K562 (cell line): ENCODE results near the gene PITPNB. TPM values are rescaled to one million over a fixed set of nuclear protein-coding genes. Genes with fewer than 3 reads are reported as not detected.

Source experiments
- ATAC-seq: fragments of 200-7000 bp; cut with Tn5 transposase; 3 replicates; pipeline ENCODE4 v1.9.1; 2020; ENCODE audit warnings: moderate library complexity
- BruUV-seq: library from RNA; stranded (reverse); fragments of 400-500 nt; replicated peaks from 2 replicates; lab custom pipeline; 2021; lab: Mats Ljungman, UMichigan
- CTCF ChIA-PET: fragments of 300-600 bp; formaldehyde crosslinking; extraction: SDS; loops from one replicate; lab custom pipeline; 2021; ENCODE audit warnings: low intra/inter-chr PET ratio; lab: Yijun Ruan, JAX
- POLR2A ChIA-PET: fragments of 300-600, 350-650 bp; sonication (Branson Sonifier 250); formaldehyde crosslinking; extraction: SDS; loops from one replicate; lab custom pipeline; 2021; ENCODE audit warnings: antibody characterized with exemption, inconsistent platforms; lab: Yijun Ruan, JAX
- DNase-seq, 4 experiments: peaks; one replicate each; pipeline versions ENCODE4 v3.0.0 to v3.0.0-alpha.2; 2011 to 2018; ENCODE audit warnings: low spot score in 3 of 4, mixed read lengths in 3 of 4; ENCODE audit errors: extremely low read depth in 1 of 4
- FAIRE-seq: peaks from 2 replicates; lab custom pipeline; 2011; peaks lifted over from hg19 to GRCh38; lab: Jason Lieb, UNC
- H2AFZ ChIP-seq: 2 replicates; pipeline ENCODE4 v1.6.0; 2011; ENCODE audit warnings: low read depth, low read length, control low read depth, inconsistent platforms
- H3K27ac ChIP-seq: fragments of 200-600 bp; 3 replicates; pipeline ENCODE4 v1.8.0; 2011; ENCODE audit warnings: low read depth, mild to moderate bottlenecking, control low read depth, inconsistent platforms, low read length, moderate library complexity, mixed read lengths; ENCODE audit errors: extremely low read depth
- H3K27me3 ChIP-seq, 2 experiments: fragments of 300-600 bp in 1 of 2; 2 replicates in 1 of 2; 3 replicates in 1 of 2; pipeline versions ENCODE4 v1.6.0 to v1.8.0; 2011; ENCODE audit warnings: inconsistent platforms in 2 of 2, low read length in 2 of 2, mild to moderate bottlenecking in 1 of 2, mixed read lengths in 1 of 2, moderate library complexity in 1 of 2; ENCODE audit not compliant: control insufficient read depth in 2 of 2, insufficient read depth in 2 of 2
- H3K36me3 ChIP-seq: fragments of 300-600 bp; 3 replicates; pipeline ENCODE4 v1.8.0; 2011; ENCODE audit warnings: mild to moderate bottlenecking, low read length, inconsistent platforms; ENCODE audit not compliant: control insufficient read depth, insufficient read depth
- H3K4me1 ChIP-seq, 2 experiments: fragments of 200-600 bp in 1 of 2; replicated peaks in 1 of 2; 2 replicates in 1 of 2; 3 replicates in 1 of 2; pipeline versions ENCODE4 v1.5.1 to v1.8.0; 2011; ENCODE audit warnings: inconsistent platforms in 2 of 2, low read length in 2 of 2, mild to moderate bottlenecking in 1 of 2, mixed read lengths in 1 of 2, moderate library complexity in 1 of 2; ENCODE audit not compliant: control insufficient read depth in 2 of 2, insufficient read depth in 2 of 2
- H3K4me2 ChIP-seq: 2 replicates; pipeline ENCODE4 v1.6.1; 2011; ENCODE audit warnings: low read length, control low read depth, inconsistent platforms, mixed read lengths; ENCODE audit not compliant: insufficient read depth
- H3K4me3 ChIP-seq: fragments of 200-600 bp; sonication (generic), shearing (Covaris generic); 2 replicates; pipeline ENCODE4 v1.5.1; 2016; ENCODE audit warnings: control low read depth, inconsistent platforms
- H3K79me2 ChIP-seq: fragments of 200-600 bp; 3 replicates; pipeline ENCODE4 v1.8.0; 2011; ENCODE audit warnings: low read length, inconsistent platforms; ENCODE audit not compliant: control insufficient read depth, insufficient read depth
- H3K9ac ChIP-seq, 2 experiments: 2 replicates each; pipeline versions ENCODE4 v1.6.0 to v1.6.1; 2011; ENCODE audit warnings: low read depth in 2 of 2, low read length in 2 of 2, control low read depth in 1 of 2, inconsistent platforms in 1 of 2, mild to moderate bottlenecking in 1 of 2, mixed read lengths in 1 of 2; ENCODE audit not compliant: insufficient read depth in 1 of 2
- H3K9me1 ChIP-seq: one replicate; pipeline ENCODE4 v1.6.0; 2011; ENCODE audit warnings: inconsistent platforms, mild to moderate bottlenecking, low read length, moderate library complexity; ENCODE audit not compliant: control insufficient read depth, insufficient read depth
- H3K9me3 ChIP-seq: replicated peaks from 2 replicates; pipeline ENCODE4 v1.5.1; 2011; ENCODE audit warnings: low read depth, low read length, inconsistent platforms; ENCODE audit not compliant: control insufficient read depth, insufficient read depth
- H4K20me1 ChIP-seq: replicated peaks from 2 replicates; pipeline ENCODE4 v1.6.1; 2011; ENCODE audit warnings: low read length, inconsistent platforms, mixed read lengths; ENCODE audit not compliant: control insufficient read depth, insufficient read depth
- CBFA2T3 ChIP-seq: fragments of 450-650 bp; IDR thresholded peaks from 2 replicates; pipeline ENCODE4 v1.6.1; 2017
- CREB3 ChIP-seq: fragments of 450-650 bp; conservative IDR thresholded peaks from 2 replicates; pipeline ENCODE4 v1.6.1; 2016; ENCODE audit warnings: missing genetic modification characterization, low read depth, mild to moderate bottlenecking, missing compliant biosample characterization, moderate library complexity
- FOXP1 ChIP-seq: sonication (generic); formaldehyde crosslinking; IDR thresholded peaks from 2 replicates; pipeline ENCODE4 v1.8.0; 2022; ENCODE audit warnings: mild to moderate bottlenecking, missing genetic modification reagents
- HMG20A ChIP-seq: fragments of 450-650 bp; formaldehyde crosslinking; conservative IDR thresholded peaks from 2 replicates; pipeline ENCODE4 v1.4.0; 2020; ENCODE audit warnings: mild to moderate bottlenecking, mixed read lengths
- LARP7 ChIP-seq: fragments of 450-650 bp; IDR thresholded peaks from 2 replicates; pipeline ENCODE4 v1.6.1; 2016
- NFE2L1 ChIP-seq: fragments of 450-650 bp; IDR thresholded peaks from 2 replicates; pipeline ENCODE4 v1.6.1; 2016; ENCODE audit warnings: missing genetic modification characterization, low read depth, mild to moderate bottlenecking, missing compliant biosample characterization, moderate library complexity, borderline replicate concordance
- RBFOX2 ChIP-seq: fragments of 200-400 bp; formaldehyde crosslinking; IDR thresholded peaks from 2 replicates; pipeline ENCODE4 v1.6.1; 2017; ENCODE audit warnings: low read depth, mild to moderate bottlenecking, low read length, moderate library complexity
- TAF7 ChIP-seq: fragments of 450-650 bp; IDR thresholded peaks from 2 replicates; pipeline ENCODE4 v1.6.1; 2016; ENCODE audit warnings: missing genetic modification characterization, missing compliant biosample characterization
- ZNF143 ChIP-seq: sonication (generic); formaldehyde crosslinking; IDR thresholded peaks from 2 replicates; pipeline ENCODE4 v1.9.0; 2022; ENCODE audit warnings: mild to moderate bottlenecking, missing genetic modification reagents
- ZNF583 ChIP-seq: fragments of 250-450 bp; sonication (Bioruptor Pico); IDR thresholded peaks from 2 replicates; pipeline ENCODE4 v1.4.0; 2020
- ZNF609 ChIP-seq: sonication (generic); formaldehyde crosslinking; IDR thresholded peaks from 2 replicates; pipeline ENCODE4 v1.8.1; 2023; ENCODE audit warnings: missing genetic modification reagents, mild to moderate bottlenecking, borderline replicate concordance
- WGBS: fragments of 100-300 bp; shearing (Covaris generic); methylation state at CpG from one replicate; pipeline ENCODE4 v1.1.6; 2016; ENCODE audit warnings: low coverage, mixed read lengths; ENCODE audit not compliant: insufficient coverage; ENCODE audit errors: missing lambda C conversion rate; 5-methylcytosine and 5-hydroxymethylcytosine counted together
- in situ Hi-C: fragments of 300-500 bp; cut with MboI; formaldehyde crosslinking; loops from 4 replicates; pipeline ENCODE4 v1.15.0; 2018; ENCODE audit warnings: inconsistent platforms, mixed read lengths
- intact Hi-C: fragments of 100-400 bp; cut with micrococcal nuclease; formaldehyde crosslinking; loops from 2 replicates; pipeline ENCODE4 v1.14.2; 2022
- polyA plus RNA-seq, 8 experiments: library from polyadenylated mRNA; depleted of rRNA in 4 of 8; stranded (reverse) in 5 of 8; unstranded in 3 of 8; fragments of >200 nt; fragmentation: Nextera tagmentation in 2 of 8; fragmentation: Illumina TruSeq in 1 of 8; extraction: Ambion mirVana in 2 of 8; extraction: Trizol in 1 of 8; gene quantifications; 2 replicates each; pipeline versions ENCODE4 v1.2.1 to v1.2.3, GENCODE V29; 2011 to 2014; ENCODE audit warnings: inconsistent platforms in 1 of 8, missing spikeins in 1 of 8
- total RNA-seq, 7 experiments: library from RNA; depleted of rRNA in 6 of 7; stranded (reverse); fragments of >200 nt in 6 of 7; fragmentation: Illumina TruSeq in 2 of 7; extraction: Trizol in 2 of 7; gene quantifications; 2 replicates each; pipeline versions ENCODE4 v1.2.1 to v1.2.3, GENCODE V29; 2011 to 2021; ENCODE audit warnings: low replicate concordance in 1 of 7
- TF ChIP-seq, protein P1 (sequence below): fragments of 450-650 bp; IDR thresholded peaks from 2 replicates; pipeline ENCODE4 v1.6.1; 2018; ENCODE audit not compliant: partially characterized antibody

The PITPNB gene
- total and polyA plus RNA-seq, 9 of the 15 experiments (the other 6 are each of a cell fraction or from before 2014, with no cell fraction given): 13.1 to 52.4 (median 34.7) TPM

DNA sequence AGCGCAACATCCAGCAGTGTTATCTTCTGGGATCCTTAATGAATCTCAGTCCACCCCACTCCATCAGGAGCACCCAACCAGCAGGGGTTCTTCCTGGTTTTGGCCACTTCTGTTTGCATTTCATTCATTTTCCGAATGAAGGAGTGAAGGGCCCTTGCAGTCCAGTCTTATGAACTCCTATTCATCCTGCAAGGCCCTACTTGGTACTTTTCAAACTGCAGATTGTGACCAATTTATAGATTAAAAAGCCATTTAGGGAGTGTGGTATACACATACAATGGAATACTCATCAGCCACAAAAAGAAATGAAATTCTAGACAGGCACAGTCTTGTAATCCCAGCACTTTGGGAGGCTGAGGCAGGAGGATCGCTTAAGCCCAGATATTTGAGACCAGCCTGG, 107.3 kb downstream of the PITPNB start:
- Histone ChIP-seq H3K36me3 (no peaks in the 10 kb centered on the region), H2AFZ (no peak overlapping the region), H4K20me1 (no peaks in the 10 kb centered on the region), H3K4me2 (no peak overlapping the region), H3K9me3 (no peaks in the 10 kb centered on the region), H3K4me3 (no peak overlapping the region), H3K9ac (no peak overlapping the region), H3K27me3 (peaks cover 2 to 18% of the 10 kb centered on the region in 2 experiments; a peak in 3 of 5 replicates), H3K27ac (no peak overlapping the region), H3K4me1 (peaks cover 0 to 6% of the 10 kb centered on the region in 2 experiments; a peak in 3 of 5 replicates), H3K9me1 (no peaks in the 10 kb centered on the region), H3K79me2 (no peaks in the 10 kb centered on the region)
- intact Hi-C loops: no loop called here
- 4% methylated on average over 3 of the region's 3 CpGs for WGBS
- no peak for ATAC-seq
- ChIA-PET POLR2A (no interaction called here), CTCF (no interaction called here)
- DNase-seq: no peak
- in situ Hi-C loops: loop anchor here (25.0 kb wide), 2 partner anchors 399 to 1049 kb away; no protein-coding TSS in a partner anchor
- no TSS peak for BruUV-seq
- no peak for FAIRE-seq
- no peak for TF ChIP-seq RBFOX2
- no peak for TF ChIP-seq CREB3 (tag)
- TF ChIP-seq, protein P1, sequence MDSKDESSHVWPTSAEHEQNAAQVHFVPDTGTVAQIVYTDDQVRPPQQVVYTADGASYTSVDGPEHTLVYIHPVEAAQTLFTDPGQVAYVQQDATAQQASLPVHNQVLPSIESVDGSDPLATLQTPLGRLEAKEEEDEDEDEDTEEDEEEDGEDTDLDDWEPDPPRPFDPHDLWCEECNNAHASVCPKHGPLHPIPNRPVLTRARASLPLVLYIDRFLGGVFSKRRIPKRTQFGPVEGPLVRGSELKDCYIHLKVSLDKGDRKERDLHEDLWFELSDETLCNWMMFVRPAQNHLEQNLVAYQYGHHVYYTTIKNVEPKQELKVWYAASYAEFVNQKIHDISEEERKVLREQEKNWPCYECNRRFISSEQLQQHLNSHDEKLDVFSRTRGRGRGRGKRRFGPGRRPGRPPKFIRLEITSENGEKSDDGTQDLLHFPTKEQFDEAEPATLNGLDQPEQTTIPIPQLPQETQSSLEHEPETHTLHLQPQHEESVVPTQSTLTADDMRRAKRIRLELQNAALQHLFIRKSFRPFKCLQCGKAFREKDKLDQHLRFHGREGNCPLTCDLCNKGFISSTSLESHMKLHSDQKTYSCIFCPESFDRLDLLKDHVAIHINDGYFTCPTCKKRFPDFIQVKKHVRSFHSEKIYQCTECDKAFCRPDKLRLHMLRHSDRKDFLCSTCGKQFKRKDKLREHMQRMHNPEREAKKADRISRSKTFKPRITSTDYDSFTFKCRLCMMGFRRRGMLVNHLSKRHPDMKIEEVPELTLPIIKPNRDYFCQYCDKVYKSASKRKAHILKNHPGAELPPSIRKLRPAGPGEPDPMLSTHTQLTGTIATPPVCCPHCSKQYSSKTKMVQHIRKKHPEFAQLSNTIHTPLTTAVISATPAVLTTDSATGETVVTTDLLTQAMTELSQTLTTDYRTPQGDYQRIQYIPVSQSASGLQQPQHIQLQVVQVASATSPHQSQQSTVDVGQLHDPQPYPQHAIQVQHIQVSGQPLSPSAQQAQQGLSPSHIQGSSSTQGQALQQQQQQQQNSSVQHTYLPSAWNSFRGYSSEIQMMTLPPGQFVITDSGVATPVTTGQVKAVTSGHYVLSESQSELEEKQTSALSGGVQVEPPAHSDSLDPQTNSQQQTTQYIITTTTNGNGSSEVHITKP: no peak
- TF ChIP-seq NFE2L1: no peak
- TF ChIP-seq ZNF583 (CRISPR knock-in tag): no peak
- no peak for TF ChIP-seq FOXP1 (CRISPR knock-in tag)
- TF ChIP-seq TAF7 (tag): no peak
- no peak for TF ChIP-seq CBFA2T3
- TF ChIP-seq ZNF609 (CRISPR knock-in tag): no peak
- TF ChIP-seq ZNF143: no peak
- no peak for TF ChIP-seq LARP7
- TF ChIP-seq HMG20A (CRISPR knock-in tag): no peak
